Stimulated activated naive CD8-positive, alpha-beta T cell treated with anti-CD3 and anti-CD28 coated beads, Interleukin-15, amount 100 ng/mL, for 72 hours (primary cell): Measurements from ENCODE around the gene GABBR2.

Experiments
- ATAC-seq: fragments of 150-1000 bp; cut with Tn5 transposase; 2 replicates; pipeline ENCODE4 v1.10.0; 2021; ENCODE audit warnings: mild to moderate bottlenecking, moderate library complexity
- DNase-seq, 2 donors: peaks; one replicate each; pipeline ENCODE4 v3.0.0; 2021 to 2022
- H3K27ac Mint-ChIP-seq, 2 donors: one replicate each; pipeline ENCODE4 v1.8.0; 2022; ENCODE audit warnings: mild to moderate bottlenecking in 2 of 2, mixed read lengths in 2 of 2, moderate library complexity in 2 of 2
- H3K27me3 Mint-ChIP-seq: one replicate; pipeline ENCODE4 v1.8.0; 2022; ENCODE audit warnings: mixed read lengths
- H3K4me1 Mint-ChIP-seq: one replicate; pipeline ENCODE4 v1.8.0; 2022; ENCODE audit warnings: mild to moderate bottlenecking, mixed read lengths
- H3K4me3 Mint-ChIP-seq, 2 donors: one replicate each; pipeline ENCODE4 v1.8.0; 2022; ENCODE audit warnings: mild to moderate bottlenecking in 2 of 2, mixed read lengths in 2 of 2, moderate library complexity in 1 of 2
- H3K9me3 Mint-ChIP-seq, 2 donors: one replicate each; pipeline ENCODE4 v1.8.0; 2022; ENCODE audit warnings: mixed read lengths in 2 of 2

The GABBR2 gene

GRCh38 chr9:98318834-98319478, 389.8 kb downstream of the GABBR2 start:
- no peak for DNase-seq
- Mint-ChIP-seq H3K9me3 (no peaks in the 10 kb centered on the region), H3K27ac (peak overlapping the region in 1 of 2 donors; percentile 56), H3K4me3 (no peak overlapping the region), H3K27me3 (peaks cover 7% of the 10 kb centered on the region), H3K4me1 (peaks cover 6% of the 10 kb centered on the region)
- no peak for ATAC-seq

DNA sequence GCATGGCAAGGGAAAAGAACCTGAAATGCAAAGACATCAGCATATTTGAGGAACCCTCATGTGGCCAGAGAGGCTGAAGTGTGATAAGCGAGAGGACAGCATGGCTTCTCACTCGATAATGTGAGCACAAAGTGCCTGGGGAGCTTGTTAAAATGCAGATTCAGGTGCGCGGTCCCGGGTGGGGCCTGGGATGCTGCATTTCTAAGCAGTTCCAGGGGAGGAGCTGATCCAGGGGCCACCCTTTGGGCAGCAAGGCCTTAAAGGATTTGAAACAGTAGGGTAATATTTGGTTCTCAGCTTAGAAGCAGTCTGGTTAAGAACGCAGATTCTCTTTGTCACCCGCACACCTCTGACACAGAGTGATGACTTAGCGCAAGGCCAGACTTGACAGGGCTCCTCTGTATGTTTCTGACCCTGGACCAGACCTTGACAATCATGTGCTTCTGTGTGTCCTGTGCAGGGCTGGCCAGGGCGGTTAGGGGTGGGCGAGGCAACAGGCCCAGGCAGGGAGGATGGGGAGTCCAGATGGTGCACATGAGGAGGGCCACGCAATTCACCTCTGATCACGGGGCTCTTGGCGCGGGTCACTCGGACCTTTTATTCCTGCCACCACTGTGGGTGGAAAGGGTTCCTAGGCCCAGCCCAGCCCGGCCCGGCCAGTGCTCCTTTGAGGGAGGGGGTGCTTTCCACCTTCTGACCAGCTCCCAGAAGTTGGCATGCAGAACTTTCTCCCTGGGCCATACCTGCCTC, 390.5 kb downstream of the GABBR2 start:
- Mint-ChIP-seq H3K9me3 (no peaks in the 10 kb centered on the region), H3K4me3 (no peak overlapping the region), H3K27ac (no peak overlapping the region), H3K4me1 (peaks cover 6% of the 10 kb centered on the region), H3K27me3 (peaks cover 7% of the 10 kb centered on the region)
- DNase-seq (no peak), ATAC-seq (no peak)

GRCh38 chr9:98317134-98317857, 391.4 kb downstream of the GABBR2 start:
- no peak overlapping the region for H3K4me3 Mint-ChIP-seq
- no peak for ATAC-seq
- peaks cover 6% of the 10 kb centered on the region for H3K4me1 Mint-ChIP-seq
- H3K27ac Mint-ChIP-seq, result no peak overlapping the region
- no peaks in the 10 kb centered on the region for H3K9me3 Mint-ChIP-seq
- H3K27me3 Mint-ChIP-seq, result peaks cover 7% of the 10 kb centered on the region
- DNase-seq, result no peak

- H3K27ac Mint-ChIP-seq, result no peak overlapping the region
- no peak overlapping the region for H3K4me3 Mint-ChIP-seq
- peaks cover 6% of the 10 kb centered on the region for H3K4me1 Mint-ChIP-seq
- no peaks in the 10 kb centered on the region for H3K9me3 Mint-ChIP-seq
- H3K27me3 Mint-ChIP-seq, result peaks cover 7% of the 10 kb centered on the region
- DNase-seq (no peak), ATAC-seq (no peak)
Observed at GRCh38 chr9:98316445-98317133, 392.1 kb downstream of the GABBR2 start.

DNA sequence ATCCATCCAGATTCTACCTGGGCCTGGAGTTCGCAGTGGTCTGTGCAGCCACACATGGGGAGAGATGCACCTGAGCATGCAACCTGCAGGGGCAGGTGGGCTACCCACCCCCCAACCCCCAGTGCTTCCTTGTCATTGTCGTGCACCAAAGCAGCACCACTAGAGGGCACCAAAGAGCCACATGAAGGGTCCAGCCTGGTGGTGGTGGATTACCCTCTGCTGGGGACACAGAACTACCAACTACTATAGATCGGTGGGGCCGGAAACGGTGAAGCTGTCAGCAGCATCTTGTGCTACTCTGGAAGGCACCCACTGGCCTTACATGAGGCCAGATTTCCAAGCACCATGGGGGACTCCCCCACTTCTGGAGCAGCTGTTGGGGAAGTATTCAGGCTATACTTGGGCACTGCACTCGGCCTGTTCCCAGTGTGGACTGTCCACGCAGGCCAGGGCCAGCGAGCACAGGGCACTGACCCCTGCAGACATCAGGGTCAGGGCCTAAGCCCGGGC, 393.1 kb downstream of the GABBR2 start:
- Mint-ChIP-seq H3K4me1 (peaks cover 6% of the 10 kb centered on the region), H3K4me3 (no peak overlapping the region), H3K9me3 (no peaks in the 10 kb centered on the region), H3K27me3 (peaks cover 7% of the 10 kb centered on the region), H3K27ac (no peak overlapping the region)
- ATAC-seq, result peak; percentile 93
- DNase-seq, result peak; percentile 80

DNA sequence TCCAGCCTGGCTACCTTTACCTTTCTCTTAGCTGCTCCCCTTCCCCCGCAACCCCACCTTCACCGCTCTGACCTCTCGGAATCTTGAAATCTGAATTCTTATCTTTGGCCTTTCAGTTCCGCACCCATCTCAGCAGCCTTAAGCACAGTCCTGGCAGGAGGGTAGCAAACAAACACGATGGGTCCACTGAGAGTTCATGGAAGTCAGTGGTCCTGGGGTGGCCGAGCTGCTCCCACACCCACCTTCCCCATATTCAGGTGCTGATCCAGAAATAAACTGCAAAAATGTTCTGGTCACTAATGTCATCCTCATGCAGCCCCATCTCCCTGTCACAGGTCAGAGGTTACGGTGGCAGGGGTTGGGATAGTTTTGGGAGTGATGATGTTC, 393.7 kb downstream of the GABBR2 start:
- Mint-ChIP-seq H3K4me1 (peaks cover 6% of the 10 kb centered on the region), H3K27me3 (peaks cover 7% of the 10 kb centered on the region), H3K27ac (no peak overlapping the region), H3K4me3 (no peak overlapping the region), H3K9me3 (no peaks in the 10 kb centered on the region)
- no peak for DNase-seq
- ATAC-seq, result no peak

GRCh38 chr9:98314381-98315066, 394.2 kb downstream of the GABBR2 start:
- H3K9me3 Mint-ChIP-seq, result no peaks in the 10 kb centered on the region
- peaks cover 6% of the 10 kb centered on the region for H3K4me1 Mint-ChIP-seq

DNA sequence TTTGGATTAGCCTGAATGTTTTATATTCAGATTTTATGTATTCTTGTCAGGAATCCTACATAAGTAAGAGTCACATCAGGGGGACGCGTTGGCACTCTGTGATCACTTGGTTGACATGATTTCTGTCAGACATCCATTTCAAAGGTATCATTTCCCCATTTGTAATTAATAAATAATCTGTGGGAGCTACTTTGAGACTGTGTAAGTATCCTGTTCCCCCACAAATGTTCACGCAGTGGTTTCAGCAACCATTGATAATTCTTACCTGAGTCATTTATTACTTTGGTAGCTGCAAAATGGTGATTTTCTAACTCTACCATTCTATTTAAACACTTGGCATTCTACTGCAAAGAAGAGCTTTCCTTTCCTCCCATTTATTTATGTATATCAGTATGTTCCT, 396.4 kb downstream of the GABBR2 start:
- no peak overlapping the region for H3K27ac Mint-ChIP-seq
- DNase-seq (no peak), ATAC-seq (no peak)
- no peaks in the 10 kb centered on the region for H3K9me3 Mint-ChIP-seq
- peaks cover 7% of the 10 kb centered on the region for H3K27me3 Mint-ChIP-seq
- peaks cover 6% of the 10 kb centered on the region for H3K4me1 Mint-ChIP-seq
- no peak overlapping the region for H3K4me3 Mint-ChIP-seq

More at GRCh38 chr9:98314381-98315066, 394.2 kb downstream of the GABBR2 start:
- Mint-ChIP-seq H3K4me3 (no peak overlapping the region), H3K27ac (no peak overlapping the region), H3K27me3 (peaks cover 7% of the 10 kb centered on the region)
- ATAC-seq, result no peak
- no peak for DNase-seq

DNA sequence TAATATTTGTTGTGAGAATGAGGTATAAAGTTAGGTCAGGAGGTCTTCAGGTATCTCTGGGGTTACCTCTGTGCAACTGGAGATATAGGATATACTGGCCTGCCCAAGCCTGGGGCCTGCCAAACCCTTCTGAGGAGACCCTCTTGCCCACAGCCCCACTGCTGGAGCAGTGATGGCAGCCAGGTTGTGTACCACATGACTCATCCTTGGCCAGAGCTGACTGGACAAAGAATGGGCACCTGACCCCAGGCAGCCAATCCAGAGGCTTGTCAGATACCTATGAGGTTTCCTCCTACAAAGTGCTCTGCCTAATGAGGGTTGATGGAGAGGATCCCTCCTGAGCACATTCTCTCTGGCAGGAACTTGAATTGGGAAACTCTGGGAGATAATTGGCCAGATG, 397.2 kb downstream of the GABBR2 start:
- H3K4me3 Mint-ChIP-seq, result no peak overlapping the region
- H3K4me1 Mint-ChIP-seq, result peaks cover 6% of the 10 kb centered on the region
- no peaks in the 10 kb centered on the region for H3K9me3 Mint-ChIP-seq
- H3K27ac Mint-ChIP-seq, result no peak overlapping the region
- no peak for DNase-seq
- H3K27me3 Mint-ChIP-seq, result peaks cover 7% of the 10 kb centered on the region
- ATAC-seq, result no peak

- H3K9me3 Mint-ChIP-seq, result no peaks in the 10 kb centered on the region
- H3K27me3 Mint-ChIP-seq, result peaks cover 7% of the 10 kb centered on the region
- no peak overlapping the region for H3K27ac Mint-ChIP-seq
- no peak for DNase-seq
- ATAC-seq, result no peak
- H3K4me1 Mint-ChIP-seq, result peaks cover 6% of the 10 kb centered on the region
- H3K4me3 Mint-ChIP-seq, result no peak overlapping the region
Observed at GRCh38 chr9:98310752-98311392, 397.9 kb downstream of the GABBR2 start.

GRCh38 chr9:98306384-98307145, 402.2 kb downstream of the GABBR2 start:
- Mint-ChIP-seq H3K9me3 (no peaks in the 10 kb centered on the region), H3K4me1 (no peaks in the 10 kb centered on the region)
- no peak for ATAC-seq

DNA sequence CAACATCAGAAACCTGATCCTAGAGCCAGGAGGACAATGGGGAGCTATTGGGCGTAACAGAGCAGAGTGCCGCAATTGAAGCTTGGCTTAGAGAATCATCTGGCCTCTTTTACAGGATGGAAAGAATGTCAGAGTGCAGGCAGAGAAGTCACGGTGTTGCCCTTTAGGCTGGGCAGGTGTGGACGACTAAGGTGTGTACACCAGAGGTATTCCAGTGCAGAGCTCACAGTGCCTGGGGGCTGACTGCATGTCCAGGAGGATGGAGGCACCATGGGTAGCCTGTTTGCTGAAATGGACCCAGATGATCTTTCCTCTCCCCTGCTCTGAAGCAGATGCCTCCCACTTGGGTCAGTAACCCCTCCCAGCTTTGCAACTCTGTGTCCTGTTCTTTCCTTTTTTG, 404.4 kb downstream of the GABBR2 start:
- no peak for ATAC-seq
- H3K27me3 Mint-ChIP-seq, result no peaks in the 10 kb centered on the region
- H3K4me3 Mint-ChIP-seq, result no peak overlapping the region
- no peak overlapping the region for H3K27ac Mint-ChIP-seq
- H3K4me1 Mint-ChIP-seq, result no peaks in the 10 kb centered on the region
- no peaks in the 10 kb centered on the region for H3K9me3 Mint-ChIP-seq
- no peak for DNase-seq

More at GRCh38 chr9:98306384-98307145, 402.2 kb downstream of the GABBR2 start:
- H3K4me3 Mint-ChIP-seq, result no peak overlapping the region
- H3K27ac Mint-ChIP-seq, result no peak overlapping the region
- no peak for DNase-seq
- no peaks in the 10 kb centered on the region for H3K27me3 Mint-ChIP-seq

GRCh38 chr9:98303633-98304125, 405.1 kb downstream of the GABBR2 start:
- Mint-ChIP-seq H3K27me3 (no peaks in the 10 kb centered on the region), H3K27ac (peak overlapping the region; percentile 27 to 35), H3K9me3 (no peaks in the 10 kb centered on the region), H3K4me1 (no peaks in the 10 kb centered on the region), H3K4me3 (no peak overlapping the region)
- DNase-seq (no peak), ATAC-seq (no peak)
